NCI-H1105 (cell line): Measurements from ENCODE around the gene PREX1.

ENCODE experiments used
- DNase-seq: peaks from one replicate; lab custom pipeline; 2025; lab: John Stamatoyannopoulos, UW

PREX1 gene

DNA sequence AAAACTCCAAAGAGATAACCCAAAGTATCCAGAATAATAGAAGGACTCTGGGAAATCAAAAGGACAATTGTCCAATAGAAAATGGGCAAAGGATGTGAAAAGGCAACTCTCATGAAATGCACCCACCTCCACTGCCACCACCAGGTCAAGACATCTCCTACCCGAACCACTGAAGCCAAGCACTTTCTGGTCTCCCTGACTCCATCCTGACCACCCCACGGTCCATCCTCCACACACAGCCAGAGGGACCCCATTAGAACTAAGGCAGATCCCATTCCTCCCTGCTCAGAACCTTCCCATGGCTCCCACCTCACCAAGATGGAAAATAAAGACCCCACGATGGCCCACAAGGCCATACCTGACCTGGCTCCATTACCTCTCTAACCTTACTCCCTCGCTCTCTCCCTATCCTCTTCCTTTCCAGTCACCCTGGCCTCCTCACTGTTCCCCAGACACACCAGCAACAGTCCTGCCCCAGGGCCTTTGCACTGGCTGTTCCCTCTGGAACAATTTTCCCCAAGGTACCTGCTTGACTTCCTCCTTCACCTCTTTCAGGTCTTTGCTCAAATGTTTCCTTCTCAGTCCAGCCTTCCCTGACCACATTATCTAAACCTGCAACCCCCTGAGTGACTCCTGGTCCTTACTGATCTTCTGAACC, 108.1 kb downstream of the PREX1 start:
- DNase-seq = no peak

DNA sequence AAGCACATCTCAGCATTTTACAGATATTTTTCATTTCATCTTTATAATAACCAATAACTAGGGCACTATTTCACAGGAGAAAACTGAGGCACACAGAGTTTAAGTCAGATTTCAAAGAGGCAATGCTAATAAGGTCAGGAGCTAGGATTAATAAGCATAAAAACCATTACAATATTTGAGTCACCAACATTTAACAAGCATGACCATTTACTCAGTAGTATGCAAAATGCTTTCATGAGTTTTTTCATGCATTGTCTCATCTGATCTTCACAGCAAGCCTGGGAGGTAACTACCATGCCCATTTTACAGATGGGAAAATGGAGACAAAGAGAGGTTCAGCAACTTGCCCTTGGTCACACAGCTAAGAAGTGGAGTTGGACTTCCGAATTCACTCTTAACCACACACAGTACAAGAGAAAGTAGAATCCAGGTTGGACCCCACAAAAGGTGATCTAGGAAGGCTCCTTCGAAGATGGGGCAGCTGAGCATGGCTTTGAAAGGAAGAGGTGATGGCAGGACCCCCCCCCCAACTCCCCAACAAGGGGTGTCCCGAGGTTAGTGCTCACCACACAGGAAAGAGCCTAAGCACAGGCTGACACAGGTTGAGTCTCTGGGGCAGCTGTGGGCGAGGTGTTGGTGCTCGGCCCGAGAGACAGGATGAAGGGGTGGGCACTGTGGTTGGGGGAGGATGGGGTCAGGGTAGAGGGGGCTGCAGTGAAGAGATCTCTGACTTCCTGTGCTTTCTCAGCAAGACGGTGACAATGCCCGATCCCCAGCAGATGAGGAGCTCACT, 108.8 kb downstream of the PREX1 start:
- DNase-seq = no peak

DNA sequence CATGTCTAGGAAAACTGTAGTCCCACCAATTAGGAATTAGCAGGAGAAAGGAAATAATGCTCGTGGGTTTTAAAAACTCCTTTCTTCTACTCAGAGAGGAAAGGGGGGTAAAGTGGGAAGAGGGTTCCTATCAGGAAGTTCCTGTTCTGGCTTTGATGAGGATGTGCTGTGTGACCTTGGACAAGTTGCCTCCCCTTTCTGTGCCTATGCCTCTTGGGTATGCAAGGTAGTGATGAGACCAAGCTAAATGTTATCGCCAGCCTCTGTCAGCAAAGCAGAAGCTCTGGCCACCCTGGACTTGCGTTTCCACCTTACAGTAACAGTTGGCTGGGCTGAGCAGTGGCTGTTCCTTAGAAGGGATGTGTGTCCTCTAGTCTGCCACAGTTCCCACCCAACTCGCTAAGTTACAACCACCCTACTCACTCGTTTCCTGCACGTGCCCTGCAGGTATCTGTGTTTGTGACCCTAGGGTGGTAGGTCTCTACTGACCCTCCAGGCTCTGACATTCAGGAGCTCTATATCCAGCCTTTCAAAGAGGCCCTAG, 110.0 kb downstream of the PREX1 start:
- DNase-seq = no peak

DNA sequence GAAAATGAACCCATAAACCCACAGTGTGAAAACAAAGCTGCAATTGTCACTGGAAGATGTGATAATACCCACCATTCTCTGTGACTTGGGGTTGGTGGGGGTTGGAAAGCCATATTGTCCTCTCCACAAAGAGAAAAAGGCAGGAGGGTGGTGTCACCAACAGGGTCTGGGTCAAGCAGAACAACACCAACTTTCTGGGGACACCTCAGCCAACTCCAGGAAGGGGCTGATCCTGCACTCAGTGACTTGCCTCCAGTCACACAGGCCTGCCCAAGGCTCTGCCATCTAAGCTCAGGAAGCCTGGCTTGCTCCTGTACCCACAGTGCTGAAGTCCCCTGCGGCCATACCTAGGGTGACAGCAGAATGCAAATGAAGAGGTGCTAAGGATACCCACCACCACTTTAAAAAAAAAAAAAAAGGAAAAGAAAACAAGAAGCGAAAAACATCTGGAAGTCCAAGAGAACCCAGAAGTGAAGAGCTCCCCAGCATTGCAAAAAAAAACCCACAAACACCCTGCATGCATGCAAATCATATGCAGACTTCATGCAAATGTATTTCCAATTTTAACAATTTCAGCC, 110.6 kb downstream of the PREX1 start:
- no peak for DNase-seq

DNA sequence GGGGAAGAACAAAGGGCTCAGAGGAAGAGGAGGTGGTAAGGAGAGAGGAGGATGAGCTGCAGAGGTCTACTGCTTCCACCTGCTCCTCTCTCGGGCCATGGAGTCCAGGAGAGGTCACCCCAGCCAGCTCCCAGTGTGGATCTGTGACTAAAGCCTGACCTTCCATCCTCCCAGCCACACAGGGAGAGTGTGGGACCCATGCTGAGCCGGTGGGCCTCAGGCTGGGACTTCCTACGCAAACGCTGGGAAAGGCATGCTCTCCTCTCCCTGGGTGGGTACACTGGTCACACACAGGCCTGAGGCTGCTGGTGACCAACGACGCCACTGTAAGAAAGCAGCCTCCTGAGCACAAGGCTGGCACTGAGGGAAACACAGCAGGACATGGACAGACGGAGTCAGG, 111.3 kb downstream of the PREX1 start:
- DNase-seq = no peak

DNA sequence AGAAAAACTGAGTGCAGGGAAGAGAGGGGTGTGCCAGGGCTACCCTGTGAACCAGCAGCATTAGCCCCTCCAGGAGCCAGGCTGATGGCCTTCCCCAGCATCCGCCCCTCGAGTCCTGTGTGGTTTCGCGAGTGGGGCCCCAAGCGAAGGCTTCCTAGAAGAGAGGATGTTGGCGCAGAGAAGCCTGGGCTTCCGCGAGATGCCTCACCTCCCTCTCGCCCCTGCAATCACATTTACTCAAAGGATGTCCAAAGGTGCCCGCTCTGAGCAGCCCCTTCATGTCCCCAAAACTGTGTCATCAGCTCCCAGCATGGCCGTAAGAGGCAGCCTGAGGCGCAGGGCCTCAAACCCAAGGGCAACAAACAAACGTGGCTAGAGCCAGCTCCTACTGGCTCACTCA, 111.7 kb downstream of the PREX1 start:
- DNase-seq = no peak

DNA sequence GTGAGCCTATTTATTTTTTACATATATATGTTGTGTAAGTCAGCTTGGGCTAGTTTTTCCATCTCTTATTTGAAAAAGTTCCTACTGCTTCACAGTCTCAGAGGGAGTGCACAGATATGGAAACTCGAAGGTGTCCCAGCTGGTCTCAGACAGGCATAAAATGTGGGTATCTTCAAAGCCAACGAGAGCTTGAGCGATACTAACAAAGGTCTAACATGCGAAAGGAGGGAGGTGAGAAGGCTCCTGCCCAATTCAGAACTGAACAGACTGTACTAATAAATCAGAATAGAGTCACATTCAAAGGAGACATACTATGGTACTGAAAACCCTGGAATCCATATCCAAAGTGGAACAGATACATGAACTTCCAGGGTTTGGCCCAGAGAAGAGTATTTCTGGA, 113.0 kb downstream of the PREX1 start:
- DNase-seq = no peak

DNA sequence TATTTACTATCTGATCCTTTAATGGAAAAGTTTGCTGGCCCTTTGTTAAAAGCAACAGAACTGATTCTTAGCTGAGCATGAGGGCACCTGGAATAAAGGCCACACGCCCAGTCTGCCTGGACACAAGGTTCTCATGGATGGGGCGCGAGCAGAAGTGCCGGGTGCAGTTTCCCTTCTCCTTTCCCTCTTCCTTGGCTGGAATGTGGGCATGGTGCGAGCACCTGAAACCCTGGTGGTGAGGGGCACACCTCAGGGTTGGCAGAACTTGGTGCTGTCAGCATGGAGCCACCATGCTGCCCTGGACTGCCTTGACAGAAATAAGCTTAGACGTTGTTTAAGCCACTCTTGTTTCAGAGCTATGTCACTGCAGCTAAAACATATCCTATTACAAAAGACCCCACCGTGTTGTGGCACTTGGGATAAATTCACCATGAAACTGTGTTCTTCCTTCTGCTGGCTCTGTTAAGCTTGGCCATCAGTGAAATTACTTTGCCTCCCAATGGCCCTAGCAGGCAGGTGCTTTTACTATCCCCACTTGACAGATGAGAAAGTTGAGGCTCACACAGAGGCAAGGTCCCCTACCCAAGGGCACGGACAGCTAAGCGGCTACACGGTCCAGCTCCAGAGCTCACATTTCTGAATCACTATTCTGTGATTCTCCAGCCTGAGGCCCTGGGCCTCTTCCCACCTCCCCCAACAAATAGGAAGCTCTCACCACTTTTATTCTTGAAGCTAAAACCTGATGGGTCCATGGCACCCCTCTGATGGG, 115.9 kb downstream of the PREX1 start:
- DNase-seq = no peak

DNA sequence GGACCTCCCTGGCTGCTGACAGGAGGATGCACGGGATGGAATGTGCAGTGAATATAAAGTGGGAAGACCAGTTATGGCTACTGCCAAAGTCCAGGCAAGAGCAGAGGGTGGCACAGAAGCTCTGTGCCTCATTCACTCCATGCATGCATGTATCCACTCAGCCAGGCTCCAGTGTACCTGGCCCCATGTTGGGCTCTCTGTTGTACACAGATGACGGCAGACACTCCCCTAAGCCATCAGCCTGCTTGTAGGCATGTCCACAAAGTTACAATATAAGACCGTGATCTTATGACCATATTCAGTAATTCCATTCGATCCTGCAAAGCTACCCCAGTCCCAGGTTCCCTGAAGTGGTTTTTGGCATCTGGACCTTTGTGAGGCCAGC, 116.8 kb downstream of the PREX1 start:
- DNase-seq = no peak

DNA sequence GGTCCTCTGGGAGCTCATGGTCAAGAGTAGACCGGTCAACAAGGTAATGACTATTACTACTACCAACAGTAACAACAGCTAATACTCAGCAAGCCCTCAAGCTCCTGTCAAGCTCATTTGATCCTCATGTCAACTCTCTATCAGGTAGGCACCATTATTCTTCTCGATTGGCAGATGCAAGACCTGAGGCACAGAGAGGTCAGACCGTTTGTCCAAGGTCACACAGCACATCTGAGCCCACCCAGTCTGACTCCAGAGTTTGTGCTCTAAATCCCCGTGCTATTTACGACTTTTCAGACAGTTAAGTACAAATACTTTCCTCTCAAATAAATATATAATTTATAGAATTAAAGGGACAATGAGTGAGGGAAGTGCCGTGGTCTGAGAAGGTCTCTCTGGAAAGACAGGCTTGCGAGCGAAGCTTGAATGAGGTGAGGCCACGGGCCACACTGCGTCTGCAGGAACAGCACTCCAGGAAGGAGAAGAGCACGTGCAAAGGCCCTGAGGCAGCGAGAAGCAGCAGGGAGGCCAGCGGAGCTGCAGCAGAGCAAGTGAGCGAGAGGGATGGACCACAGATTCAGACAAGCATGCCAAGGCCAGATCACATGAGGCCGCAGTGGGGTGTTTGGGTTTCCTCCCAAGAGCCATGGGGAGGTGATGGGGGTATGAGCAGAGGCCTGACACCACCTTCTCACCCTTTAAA, 117.3 kb downstream of the PREX1 start:
- no peak for DNase-seq

DNA sequence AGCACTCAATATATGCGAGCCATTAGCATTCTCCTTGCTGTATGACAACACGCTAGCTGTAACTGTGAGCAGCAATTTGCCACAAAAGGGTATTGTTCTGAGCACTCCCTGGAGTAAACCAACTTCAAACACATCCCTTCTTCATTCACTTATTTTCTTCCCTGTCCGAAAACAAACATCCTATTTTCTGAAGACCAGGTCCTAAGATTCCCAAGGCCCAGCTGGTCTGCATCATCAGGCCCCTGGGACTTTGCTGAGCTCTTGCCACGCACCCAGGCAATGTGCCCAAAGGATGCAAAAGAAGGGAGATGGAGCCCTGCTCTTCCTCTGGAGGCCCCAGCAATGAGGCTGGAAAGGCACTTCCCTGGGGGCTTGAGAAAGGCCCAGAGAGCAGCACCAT, 118.1 kb downstream of the PREX1 start:
- DNase-seq = no peak

DNA sequence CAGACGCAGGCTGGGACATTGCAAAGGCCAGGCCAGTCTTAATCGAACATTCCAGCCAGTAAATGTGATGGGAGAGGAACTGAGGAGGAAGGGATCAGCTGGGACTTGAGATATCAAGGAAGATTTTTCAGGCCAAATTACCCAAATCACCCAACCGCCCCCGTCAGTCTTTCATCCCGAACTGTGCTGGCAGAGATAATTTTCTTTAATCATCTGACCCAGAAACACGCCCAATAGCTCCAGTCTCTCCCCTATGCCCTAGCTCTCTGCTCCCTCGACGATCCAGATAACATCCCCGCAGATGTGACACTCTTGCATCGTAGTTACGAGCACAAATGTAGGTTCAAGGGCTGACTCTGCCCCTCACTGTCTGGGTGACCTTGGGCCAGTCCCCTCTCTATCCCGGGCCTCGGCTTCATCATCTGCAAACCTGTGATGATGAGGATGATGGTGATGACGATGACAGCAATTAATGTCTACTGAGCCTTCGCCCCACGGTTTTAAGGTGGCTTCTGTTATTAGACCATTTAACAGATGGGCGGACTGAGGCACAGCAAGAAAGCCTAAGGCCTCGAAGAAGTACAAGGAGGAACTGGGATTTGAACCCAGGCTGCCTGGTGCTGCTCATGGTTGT, 118.6 kb downstream of the PREX1 start:
- DNase-seq = no peak

DNA sequence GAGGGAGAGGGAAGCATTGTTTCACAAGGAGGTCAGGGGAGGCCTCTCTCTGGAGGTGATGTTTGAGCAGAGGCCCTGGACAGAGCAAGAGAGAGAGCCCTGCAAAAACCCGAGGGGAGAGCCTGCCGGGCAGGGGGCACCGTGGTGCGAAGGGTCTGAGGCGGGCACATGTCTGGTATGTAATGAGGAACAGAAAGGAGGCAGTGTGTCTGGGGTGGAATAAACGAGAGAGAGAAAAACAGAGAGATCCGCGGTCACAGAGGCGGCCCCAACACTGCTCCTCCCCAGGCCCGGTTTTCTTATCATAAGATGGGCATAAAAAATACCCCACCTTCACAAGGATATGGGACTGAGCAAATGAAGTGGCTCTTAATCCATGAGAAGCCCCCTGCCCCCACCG, 119.2 kb downstream of the PREX1 start:
- no peak for DNase-seq

DNA sequence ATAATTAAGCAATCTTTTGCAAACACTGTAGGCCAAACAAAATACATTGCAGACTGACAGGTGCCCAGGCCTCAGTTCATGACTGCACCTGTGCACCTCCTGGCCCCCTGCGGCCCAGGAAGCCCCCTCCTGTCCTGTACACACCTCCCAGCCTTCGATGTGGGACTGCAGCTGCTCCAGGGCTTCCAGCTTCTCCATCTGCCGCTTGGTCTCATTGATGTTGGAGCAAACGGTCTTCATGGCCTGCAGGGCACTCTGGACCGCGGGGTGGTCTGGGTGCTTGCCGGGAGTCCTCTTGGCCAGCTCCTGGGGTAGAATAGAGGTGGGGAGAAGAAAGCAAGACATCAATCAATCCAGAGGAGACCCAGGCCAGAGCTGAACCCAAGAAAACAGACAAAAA, 119.7 kb downstream of the PREX1 start:
- DNase-seq = no peak

DNA sequence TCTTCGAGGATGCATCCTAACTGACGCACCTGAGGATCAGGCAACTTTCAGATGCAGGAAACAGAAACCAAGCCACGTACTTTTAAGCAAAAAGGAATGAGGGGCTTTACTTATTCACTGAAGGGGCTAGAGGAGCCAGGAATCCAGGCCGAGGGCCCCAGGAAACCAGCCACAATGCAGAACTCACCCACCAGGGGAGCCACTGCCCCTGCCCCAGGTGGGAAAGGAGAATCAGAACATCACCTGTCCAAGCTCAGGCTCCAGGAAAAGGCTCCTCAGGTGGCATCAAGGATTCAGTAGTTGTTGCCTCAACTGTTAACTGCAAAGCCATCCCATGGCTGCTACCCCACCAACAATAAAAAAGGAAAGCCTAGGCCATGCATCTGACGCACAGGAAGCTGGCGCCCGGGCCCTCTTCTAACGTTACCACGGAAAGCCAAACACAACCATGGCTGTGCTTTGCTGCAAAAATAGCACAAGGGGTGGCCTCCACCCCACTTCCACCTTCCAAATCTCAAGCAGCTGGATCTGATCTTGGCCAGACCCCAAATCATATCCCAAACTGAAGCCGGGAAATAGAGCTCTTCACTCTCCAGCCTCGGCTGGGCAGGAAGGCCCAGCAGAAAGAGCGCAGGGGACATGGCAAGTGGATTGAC, 121.0 kb downstream of the PREX1 start:
- no peak for DNase-seq

DNA sequence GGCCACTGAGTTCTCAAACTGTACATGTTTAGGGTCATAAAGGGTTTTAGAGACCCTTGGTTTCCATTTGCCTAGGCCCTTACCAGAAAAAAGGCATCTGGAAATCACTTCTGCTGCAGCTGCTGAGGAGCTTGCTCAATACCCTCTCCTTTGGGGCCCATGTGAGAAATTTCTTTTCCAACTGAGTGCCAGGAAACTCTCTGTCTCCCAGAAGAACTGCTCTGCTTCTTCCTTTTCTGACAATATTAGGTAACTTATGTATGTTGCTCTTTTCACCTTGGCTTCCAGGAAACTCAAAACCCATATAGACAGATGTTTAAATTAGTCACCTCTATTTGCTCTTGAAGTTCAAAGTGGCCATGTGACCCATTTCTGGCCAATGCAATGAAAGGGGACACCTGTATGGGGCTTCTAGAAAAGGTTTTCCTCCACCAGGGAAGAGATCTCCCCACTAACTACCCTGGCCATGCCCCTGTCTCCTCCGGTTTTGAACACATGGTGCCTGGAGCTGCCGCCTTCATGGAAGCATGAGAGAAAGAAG, 121.6 kb downstream of the PREX1 start:
- no peak for DNase-seq

DNA sequence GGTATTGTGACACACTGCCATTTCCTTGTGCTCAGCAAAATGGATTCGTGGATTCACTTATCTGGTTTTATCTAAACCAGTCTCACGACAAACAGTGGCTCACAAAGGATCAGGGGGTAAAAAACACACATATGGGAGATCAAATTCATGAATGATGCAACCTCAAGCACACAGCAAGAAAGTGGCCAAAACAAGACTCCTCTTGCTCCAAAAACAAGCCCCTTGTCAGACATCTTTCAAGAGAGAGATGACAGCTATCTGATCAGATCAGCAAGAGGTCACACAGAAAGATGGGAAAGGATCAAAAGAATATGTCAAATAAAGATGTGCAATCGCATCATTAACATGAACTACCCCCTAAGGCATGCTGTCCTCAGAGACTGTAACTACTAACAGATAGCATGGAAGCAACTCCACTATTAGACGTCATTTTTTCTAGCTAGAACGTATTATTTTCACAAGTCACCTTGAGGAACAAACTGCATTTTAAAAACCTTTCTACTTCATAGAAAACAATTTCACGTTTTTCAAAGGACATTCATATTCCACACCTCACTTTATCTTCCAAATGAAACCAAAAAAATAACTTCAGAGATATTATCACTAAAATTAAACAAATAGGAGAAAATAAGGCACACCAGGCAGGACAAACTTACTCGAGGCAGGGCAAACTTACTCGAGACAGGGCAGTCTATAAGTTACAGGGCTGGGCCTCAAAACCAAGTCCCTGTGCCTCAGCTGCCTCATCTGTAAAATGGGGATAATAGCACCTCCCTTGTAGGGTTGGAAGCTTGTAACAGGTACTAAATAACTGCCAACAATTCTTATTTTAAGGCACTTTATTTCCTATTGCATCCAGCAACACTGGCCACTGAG, 122.3 kb downstream of the PREX1 start:
- no peak for DNase-seq

DNA sequence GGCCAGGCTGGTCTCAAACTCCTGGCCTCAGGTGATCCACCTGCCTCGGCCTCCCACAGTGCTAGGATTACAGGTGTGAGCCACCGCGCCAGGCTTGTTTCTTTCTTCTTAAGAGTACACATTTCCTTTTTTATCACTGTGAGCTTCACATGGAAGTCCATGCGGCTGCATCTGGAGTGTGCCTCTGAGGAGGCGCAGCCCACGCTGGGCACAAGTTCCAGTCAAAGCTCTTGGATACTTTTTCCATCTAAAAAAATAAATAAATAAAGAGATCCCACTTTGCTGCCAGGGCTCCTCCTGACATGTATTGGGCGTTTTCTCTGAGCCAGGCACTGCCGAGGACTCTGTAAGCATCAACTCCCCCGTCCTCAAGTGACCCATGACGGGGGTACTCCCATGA, 123.0 kb downstream of the PREX1 start:
- DNase-seq = no peak

DNA sequence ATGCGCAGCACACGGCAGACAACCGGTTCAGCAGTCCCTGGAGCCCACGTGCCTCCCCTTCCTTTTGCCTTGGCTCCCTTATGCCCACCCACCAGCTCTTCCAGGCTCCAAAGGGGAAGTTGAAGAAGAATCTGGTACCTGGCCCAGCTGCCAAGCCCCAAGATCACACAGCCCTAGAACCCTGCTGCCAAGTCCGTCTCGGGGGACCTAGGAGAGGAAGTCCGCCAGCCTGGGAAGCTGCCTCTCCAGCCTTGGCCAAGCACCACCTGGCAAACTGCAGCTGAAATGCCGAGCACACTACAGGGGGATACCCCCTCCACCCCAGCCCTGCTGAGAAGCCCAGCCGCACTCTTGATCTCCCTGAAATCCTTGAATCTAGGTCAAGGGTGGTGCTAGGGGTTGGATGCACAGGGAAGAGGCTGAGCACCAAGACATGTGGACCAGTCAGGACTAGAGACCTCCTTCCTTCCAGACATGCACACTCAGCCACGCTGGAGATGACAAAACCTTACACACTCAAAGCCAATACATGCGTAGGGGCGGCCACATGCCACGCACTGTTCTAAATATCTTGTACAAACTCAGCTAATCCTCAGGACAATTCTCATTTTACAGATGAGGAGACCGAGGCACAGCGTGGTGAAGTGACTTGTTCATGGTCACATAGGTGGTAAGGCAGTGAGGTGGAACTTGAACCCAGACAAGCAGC, 124.1 kb downstream of the PREX1 start:
- no peak for DNase-seq
